HG03558 (cell line): ENCODE measurements around the gene CDH4.

ENCODE experiments used
- ATAC-seq: cut with Tn5 transposase; IDR thresholded peaks from one replicate; pipeline ENCODE4 v1.9.1; 2021; ENCODE audit warnings: moderate number of reproducible peaks; ENCODE audit not compliant: unreplicated experiment; ENCODE audit errors: extremely low read depth

The CDH4 gene

GRCh38 chr20:61665528-61666470 lies 413.7 kb downstream of the CDH4 start:
- ATAC-seq = no peak

GRCh38 chr20:61666471-61666832 lies 414.4 kb downstream of the CDH4 start:
- ATAC-seq = no peak

DNA sequence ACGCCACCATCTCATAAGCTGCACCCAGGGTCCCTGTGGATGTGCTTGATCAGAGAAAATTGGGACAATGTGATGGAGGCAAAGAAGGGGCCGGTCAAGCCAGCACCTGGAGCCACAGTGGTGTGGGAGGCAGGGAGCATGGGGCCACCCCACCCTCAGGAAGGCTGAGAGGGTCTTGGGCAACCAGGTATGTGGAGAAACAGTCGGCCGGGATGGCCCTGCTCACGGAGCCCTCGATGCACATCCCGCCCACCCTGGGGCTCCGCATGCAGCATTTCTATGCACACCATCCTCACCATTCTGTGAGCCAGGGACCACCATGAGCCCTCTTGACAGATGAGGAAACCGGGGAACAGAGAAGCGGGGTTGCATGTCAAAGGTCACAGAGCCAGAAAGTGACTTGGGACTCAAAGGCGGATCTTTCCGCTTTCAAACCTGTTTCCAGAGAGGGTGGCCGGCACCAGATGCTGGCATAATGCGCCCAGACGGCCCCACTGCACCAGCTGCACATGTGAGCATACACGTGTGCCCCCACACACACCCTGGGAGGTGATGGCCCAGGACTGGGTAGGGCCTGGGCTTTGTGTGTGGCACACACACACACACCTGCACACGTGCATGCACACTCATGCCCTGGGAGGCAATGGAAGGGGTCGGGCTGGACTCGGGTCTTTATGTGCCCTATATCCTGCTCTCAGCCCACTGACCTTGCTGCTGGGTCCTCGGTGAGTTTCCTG lies 415.2 kb downstream of the CDH4 start:
- ATAC-seq = no peak

DNA sequence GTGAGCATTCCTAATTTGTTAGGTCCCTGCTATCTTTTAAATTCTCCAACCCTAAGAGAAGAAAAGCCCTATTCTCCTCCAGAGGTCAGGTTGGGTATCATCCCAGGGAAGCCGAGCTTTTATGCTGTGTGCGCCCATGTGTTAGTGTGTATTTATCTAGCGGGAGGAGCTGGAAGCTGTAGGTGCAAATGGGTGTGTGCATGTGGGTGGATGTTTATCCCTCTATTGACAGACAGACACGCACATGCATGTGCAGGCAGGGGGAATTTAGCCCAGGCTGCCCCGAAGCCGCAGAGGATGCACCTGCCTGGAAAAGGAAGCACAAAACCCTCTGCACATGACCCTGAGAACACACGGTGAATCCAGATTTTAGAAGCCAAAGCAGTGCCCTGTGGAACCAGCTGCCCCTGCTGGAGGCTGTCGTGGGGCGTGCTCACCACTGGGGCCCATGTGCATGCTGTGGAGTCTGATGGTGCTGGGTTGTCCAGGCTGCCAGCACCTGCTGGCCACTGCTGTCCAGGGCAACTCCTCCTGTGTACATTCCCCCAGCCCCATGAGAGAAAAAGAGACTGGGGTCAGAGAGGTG lies 416.1 kb downstream of the CDH4 start:
- ATAC-seq = no peak

DNA sequence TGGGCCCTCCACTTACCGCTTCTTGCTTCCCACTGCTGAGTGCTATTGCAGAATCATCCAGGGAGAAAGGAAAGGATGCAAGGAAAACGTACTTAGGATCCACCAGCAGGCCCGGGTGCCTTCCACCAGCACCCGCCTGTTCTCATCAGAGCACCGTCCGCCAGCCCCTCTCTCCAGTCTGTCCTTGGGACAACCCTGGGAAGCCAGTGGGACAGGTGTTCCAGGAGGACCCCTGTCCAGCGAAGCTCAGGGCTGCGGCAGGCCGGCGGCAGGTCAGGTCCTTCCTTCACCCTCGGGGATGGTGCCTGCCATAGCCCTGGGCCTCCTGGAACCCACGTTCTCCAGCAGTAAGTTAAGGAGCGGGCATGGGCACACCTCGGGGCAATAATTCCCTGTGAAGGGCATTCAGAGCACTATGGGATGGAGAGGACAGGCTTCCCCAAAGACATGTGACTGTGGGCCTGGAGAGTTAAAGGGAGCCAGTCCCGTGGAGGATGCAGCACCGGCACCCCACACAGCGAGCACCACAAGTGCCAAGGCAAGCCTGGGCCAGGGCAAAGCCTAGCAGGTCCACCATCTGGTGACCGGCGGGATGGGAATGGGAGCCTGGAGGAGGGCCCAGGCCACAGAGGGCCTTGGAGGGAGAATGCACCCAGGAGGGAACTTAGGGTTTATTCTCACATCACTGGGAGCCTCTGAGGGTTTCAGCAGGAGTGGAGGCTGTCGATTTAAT lies 416.9 kb downstream of the CDH4 start:
- ATAC-seq = no peak

DNA sequence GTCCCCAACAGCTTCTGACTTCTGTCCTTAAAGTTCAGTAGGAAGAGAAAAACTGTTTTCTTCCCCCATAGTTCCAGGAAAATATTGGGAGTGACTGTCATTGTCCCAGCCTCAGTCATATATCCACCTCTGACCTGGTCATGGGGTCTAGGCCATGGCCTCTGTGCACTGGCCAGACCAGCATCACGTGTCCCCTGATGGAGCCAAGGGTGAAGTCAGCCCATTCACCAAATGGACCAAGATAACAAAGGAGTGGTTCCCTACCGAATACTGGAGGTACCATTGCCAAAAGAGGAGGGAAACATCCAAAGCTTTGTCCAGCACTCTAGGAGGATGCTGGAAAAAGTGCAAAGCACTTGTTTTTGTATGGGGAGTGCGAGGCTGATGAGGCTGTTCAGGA lies 418.2 kb downstream of the CDH4 start:
- no peak for ATAC-seq

- no peak for ATAC-seq
Observed at GRCh38 chr20:61671559-61671958, 419.5 kb downstream of the CDH4 start.

GRCh38 chr20:61673152-61673847 lies 421.2 kb downstream of the CDH4 start:
- no peak for ATAC-seq

DNA sequence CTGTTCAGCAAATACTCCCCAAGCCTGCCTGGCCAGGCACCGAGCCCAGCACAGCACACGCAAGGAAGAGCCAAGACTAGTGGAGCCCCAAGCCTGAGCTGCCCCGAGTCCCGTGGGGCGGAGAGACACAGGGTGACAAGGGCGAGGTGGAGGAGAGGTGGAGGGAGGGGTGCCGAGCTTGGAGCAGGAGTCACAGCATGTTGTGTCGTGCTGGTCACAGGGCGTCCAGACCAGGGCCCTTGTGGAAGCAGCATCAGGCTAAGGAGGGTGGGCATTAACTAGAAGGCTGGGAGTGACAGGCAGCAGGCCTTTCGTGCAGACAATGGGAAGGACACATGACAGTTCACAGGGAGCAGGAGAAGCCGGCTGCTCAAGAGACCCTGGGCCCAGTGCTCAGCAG lies 422.1 kb downstream of the CDH4 start:
- no peak for ATAC-seq

DNA sequence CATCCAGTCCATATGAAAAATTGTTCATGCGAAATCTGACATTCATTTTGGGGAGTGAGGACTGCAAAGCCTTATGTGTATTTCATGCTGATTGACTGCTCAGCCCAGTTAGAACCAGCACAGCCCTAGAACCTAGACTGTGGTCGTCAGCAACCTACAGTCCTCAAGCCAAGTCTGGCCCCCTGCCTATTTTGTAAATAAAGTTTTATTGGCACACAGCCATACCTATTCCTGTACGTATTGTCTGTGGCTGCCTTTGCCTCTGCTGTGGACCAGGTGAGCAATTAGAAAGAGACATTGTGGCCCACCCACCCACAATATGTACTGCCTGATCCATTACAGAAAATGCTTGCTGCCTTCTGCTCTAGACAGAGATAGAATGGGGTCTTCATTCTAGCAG lies 422.6 kb downstream of the CDH4 start:
- no peak for ATAC-seq

GRCh38 chr20:61677928-61678327 lies 425.9 kb downstream of the CDH4 start:
- no peak for ATAC-seq

DNA sequence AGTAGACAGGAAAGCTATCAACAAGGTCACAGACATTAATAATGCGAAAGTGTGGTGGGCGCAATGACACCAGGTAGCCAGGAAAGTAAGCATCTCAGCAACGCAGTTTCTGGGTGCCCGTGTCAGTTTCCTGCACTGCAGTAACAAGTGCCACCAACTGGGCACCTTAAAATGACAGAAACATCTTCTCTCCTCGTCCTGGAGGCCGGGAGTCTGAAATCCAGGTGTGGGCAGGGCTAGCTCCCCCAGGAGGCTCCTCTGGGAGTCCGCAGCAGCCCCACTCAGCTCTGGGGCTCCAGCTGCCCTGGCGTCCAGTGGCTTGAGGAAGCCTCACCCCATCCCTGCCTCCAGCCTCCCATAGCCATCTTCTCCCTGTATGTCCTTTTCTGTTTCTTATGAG lies 426.4 kb downstream of the CDH4 start:
- no peak for ATAC-seq

GRCh38 chr20:61679473-61679872 lies 427.4 kb downstream of the CDH4 start:
- ATAC-seq = no peak

DNA sequence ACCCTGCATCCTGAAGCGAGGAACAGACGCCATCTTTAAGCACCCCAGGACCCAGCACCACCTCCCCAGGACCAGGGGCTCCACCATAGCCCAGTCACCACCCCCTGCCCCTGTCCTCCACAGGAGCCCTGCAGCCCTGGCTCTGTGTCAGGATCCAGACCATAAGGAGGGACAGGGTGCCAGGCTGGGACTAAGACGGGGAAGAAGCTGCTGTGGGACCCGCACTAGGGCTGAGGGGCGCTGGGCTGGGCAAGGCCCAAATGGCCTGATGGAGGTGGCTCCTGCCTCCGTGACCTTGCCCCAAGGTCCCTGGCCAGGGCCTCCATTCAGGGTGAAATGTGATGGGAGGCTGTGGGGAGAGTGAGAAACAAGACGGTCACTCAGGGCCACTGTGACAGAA lies 428.0 kb downstream of the CDH4 start:
- no peak for ATAC-seq

DNA sequence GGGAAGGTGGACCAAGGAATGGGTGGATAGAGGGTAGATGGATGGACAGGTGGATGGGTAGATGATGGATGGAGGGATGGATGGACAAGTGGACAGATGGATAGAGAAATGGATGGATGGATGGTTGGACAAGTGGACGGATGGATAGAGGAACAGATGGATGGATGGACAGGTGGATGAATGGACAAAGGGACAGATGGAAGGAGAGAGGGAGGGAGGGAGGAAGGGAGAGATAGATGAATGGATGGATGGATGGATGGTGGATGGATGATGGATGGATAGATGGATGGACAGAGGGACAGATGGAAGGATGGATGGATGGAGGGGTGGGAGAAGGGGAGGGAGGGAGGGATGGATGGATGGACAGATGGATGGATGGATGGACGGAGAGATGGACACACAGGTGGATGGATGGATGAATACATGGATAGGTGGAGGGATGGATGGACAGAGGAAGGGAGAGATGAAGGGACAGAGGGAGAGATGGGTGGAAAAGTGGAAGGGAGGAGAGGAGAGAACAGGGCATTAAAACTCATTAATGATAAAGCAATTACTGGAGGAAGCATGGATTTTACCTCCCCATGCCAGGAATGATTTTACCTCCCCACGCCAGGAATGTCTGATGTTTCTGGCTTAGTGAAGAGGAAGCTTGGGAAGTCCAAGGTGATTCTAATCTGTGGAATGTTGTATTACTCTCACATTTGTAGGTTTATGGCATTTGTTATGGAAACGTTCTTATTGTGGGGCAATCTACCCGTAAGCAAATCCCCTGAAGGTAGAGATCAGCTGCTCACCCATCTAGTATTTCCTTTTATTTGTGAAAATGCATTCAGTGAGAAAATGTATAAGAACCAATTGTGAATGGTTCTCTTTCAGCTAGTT lies 430.3 kb downstream of the CDH4 start:
- ATAC-seq = no peak

DNA sequence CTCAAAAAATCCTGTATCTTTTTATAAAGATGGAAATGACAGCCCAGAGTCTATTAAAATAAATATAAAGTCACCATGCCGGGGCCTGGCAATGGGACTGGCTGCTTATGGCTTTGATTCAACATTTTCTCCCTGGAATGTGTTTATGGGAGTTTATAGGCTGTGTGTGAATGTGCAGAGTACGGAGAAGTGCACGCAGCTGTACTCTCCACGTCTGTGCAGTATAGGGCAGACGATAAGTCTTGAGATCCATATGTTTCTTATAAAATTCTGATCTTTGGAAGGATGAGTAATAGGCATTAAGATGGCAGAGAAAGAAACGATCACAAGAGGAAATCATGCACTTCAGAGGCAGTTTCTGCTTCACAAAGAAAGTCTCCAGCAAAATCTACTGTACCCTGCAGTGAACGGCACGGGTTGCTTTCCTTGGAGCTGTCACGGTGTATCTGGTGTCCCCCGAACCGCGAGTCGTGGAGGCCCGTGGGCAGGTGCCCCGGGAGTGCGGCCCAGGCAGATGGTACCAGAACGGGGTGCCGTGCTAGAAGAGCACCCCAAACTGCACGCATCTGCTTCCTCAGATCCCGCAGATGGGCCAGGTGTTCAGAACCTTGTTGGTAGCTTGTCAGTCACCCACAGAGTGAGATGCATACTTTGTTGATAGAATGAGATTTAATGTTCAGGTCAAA lies 431.1 kb downstream of the CDH4 start:
- no peak for ATAC-seq

DNA sequence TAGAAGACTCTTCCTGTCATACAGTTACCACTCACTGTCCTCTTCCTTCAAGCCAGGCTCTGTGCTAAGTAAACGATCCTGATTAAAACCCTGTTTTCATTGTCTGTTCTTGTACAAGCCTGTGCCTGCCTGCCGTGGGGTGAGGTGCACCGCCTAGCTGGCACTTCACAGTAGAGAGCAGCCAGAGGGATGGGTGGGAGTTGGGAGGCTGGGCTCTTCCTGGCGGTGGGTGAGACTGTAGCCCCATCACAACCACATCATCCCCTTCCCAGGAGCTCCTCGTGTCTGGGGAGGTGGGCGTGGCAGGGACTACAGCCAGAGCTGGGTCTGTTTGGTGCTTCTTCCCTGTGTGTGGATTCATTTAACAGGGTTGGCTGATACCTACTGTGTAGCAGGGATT lies 431.7 kb downstream of the CDH4 start:
- ATAC-seq = no peak

GRCh38 chr20:61684136-61684535 lies 432.1 kb downstream of the CDH4 start:
- no peak for ATAC-seq
